NB4 (cell line): ENCODE measurements around the gene HOXA6.

Experiments
- CTCF ChIP-seq: IDR thresholded peaks from one replicate; pipeline ENCODE4 v1.5.1; 2012; ENCODE audit warnings: low read depth, low read length
- POLR2A ChIP-seq: IDR thresholded peaks from 2 replicates; pipeline ENCODE4 v1.6.1; 2011; ENCODE audit warnings: mild to moderate bottlenecking; ENCODE audit not compliant: insufficient read length; ENCODE audit errors: extremely low read depth

- TF ChIP-seq CTCF: no peak
- TF ChIP-seq POLR2A: peak; percentile 76
Observed at GRCh38 chr7:27130540-27131389, 16.8 kb downstream of the HOXA6 start, which contains the start of gene HOXA4.
